Measurements from ENCODE around the gene GNB1.

Gene GNB1

DNA sequence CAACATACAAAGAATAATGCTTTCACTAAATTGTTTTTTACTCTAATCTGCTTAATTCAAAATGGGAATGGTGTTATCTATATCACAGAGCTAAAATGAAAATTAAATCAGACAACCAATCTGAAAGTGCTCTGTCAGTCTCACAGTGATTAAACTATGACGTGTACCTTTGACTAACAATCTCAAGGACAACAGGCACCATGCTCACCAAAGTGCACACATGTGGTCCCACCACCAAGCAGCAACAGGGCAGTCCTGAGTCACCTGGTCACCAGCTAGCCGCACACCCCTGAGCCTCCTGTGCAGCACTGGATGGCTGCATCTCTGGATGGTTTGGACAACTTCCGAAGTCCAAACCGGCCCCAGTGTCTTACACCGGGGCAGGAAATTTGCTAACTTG lies 58.1 kb downstream of the GNB1 start:
- no peak for DNase-seq (ENCODE audit: low read depth in 2 of 2, low spot score in 1 of 2)

DNA sequence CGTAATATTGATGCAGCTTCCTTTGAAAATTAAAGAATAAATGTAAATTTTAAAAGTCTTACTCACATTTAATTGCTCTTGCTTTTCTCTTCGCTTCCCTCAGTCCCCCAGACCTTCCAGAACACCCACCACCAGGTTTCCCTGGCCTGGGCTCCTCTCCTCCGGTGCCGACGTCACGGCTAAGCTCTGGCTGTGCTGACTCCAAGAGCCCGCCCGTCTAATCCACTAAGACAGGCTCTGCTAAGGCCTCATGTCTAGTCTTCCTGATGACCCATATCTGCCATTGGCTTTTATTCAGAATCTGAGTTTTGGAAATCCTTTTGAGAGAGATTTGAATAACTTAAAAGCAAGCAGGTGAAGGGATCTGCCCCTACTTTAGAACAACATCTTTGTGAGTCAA lies 58.7 kb downstream of the GNB1 start:
- no peak for DNase-seq (ENCODE audit: low read depth in 2 of 2, low spot score in 1 of 2)

DNA sequence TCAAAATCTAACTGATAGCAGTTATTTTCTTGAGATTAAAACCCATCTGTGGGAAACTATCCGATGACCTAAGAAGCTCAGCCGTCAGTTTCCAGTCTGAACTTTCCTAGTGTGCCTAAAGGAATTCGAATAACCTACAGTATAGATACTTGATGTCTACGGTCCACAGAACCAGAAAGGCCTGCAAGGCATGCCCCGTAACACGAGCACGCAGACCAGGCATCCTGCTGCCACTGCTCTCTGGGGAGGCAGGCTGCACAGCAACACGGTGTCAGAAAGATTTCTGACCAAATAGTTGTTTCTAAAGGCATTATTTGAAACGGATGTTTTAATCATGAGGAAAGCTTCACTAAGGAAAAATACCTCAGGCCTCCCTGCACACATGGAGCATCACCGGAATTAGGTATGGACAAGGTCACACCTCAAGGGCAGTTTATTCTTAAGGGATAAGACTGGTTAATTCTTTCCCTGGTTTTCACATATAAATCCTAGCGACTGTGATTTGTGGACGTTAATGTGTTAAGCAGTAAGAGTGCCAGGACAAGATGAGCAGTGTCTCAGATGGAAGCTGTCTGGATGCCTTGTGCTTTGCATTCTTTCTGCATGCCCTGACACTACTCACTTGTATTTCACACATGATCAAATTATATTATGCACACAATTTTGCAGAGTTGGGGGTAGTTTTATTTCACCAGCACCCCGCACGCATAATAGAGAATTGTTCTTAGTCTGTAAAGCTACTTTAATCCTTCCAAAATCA lies 63.6 kb downstream of the GNB1 start:
- DNase-seq (ENCODE audit: low read depth in 2 of 2, low spot score in 1 of 2): no peak

DNA sequence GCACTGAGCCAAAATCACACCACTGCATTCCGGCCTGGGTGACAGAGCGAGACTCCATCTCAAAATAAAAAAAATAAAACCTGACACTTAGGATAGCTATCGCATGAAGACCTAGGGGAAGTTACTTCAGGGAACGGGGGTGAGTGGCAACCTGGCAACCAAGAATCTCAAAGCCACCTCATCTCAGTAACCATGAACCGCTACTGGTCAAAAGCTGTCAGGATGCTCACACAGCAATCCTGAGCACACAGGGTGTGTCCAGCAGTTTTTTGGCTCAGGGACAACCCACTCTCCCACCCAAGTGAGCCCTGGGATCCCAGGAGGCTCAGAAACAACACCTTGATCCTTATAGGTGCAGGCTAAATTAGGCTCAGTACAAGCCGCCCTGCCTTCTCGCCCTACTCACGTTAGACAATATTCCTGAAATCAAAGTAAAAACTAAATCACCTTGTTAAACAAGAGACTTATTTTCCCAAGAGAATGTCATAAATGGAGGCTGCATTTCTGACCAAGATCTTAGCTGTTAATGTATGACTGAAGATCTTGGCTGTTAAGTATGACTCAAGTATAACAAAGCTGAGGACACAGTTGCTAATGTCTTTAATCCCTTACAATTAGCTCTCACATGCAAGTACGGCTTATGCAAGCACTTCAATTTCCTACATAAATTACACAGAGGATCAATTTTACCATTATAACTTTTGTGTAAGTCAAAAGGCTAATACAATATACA lies 64.4 kb downstream of the GNB1 start:
- DNase-seq (ENCODE audit: low read depth in 2 of 2, low spot score in 1 of 2): no peak

DNA sequence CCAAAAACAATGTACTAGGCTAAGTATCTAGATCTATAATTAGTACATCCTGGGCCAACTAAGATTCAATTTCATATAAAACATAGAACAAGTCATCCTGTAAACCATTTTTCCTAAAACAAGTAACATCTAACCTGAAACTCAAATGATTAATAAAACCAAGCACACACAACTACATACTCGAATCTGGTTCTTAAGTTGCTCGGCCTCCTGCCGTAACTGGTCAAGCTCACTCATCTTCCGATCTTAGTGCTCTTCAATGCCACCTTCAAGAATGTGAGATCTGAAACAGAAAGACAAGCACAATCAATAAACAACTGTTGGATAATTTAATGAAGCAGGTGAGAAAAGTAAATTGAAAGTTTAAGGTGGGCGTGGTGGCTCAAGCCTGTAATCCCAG lies 65.7 kb downstream of the GNB1 start:
- DNase-seq (ENCODE audit: low read depth in 2 of 2, low spot score in 1 of 2): no peak

DNA sequence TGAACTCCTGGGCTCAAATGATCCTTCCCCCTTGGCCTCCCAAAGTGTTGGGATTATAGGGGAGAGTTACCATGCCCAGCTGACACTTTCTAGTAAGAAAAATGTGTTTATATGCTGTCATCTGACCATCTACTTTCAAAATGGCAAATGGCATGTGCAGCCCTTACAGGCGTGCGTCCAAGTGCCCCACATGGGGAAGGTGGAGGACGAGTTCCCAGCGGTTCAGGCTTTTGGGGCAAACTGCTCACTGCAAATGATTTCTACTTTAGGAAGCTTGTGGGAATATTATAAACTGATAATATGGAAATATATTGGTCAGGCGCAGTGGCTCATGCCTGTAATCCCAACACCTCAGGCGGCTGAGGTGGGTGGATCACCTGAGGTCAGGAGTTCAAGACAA lies 71.1 kb downstream of the GNB1 start:
- no peak for DNase-seq (ENCODE audit: low read depth in 2 of 2, low spot score in 1 of 2)

DNA sequence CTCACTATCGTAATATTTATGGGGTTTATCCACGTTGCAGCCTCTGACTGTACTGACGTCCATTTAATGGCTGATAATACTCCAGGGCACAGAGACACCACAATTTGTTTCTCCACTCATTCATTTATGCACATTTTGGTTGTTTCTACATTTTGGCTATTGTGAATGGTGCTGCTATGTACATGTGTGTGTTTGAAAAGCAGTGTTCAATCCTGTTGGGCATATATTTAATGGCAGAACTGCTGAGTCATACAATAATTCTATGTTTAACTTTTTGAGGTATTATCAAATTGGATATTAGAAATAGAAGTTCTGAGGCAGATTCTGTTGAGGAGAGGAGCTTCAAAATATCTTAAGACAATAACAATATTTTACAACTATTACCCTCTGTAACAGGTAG lies 73.7 kb downstream of the GNB1 start:
- DNase-seq (ENCODE audit: low read depth in 2 of 2, low spot score in 1 of 2): no peak

DNA sequence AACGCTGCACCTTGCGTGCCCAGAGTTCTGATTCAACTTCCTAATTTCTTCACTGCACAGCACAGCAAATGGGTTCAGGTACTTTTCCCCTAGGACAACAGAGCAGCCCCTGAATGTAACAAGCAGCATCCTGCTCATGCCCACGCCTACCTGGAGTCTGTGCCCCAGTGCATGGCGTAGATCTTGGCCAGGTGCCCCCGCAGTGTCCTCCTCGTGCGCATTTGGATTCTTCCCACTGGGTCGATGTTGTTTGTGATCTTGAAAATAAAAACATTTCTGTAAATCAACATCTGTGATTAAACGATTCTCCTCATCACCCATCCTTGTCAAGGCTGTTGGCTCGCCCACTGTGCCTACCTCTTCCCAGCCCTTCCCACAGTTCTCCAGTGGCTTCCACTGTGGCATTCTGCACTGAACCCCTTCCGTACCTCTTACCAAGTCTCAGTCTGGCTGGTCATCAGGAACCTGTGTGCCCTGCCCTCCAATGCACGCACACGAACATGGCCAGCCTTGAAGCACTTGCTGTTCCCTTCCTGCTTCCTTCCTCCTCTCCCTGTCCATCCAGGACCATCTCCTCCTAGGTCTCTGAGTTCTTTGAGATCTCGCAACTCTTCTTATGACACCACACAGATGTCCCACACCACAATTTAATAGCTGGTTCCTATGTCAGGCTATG lies 75.1 kb downstream of the GNB1 start:
- DNase-seq (ENCODE audit: low read depth in 2 of 2, low spot score in 1 of 2): no peak

DNA sequence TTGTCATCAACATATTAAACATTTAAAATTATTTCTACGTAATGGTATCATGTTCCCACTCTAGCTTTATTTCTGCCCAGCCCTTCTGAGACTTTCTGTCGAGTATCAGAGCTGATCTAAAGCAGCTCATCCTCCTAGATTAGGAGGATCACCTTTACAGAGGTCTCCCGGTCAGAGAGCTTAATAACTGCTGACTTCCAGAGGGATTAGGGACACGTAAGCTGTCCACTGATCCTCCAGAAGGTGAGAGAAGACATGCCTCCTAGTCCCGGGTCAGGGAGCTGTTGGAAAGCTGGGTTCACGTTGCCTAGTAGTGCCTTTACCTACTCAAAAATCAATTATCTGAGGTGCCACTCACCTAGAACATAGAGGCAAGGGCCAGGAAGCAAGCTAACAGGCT lies 81.4 kb downstream of the GNB1 start:
- DNase-seq (ENCODE audit: low read depth in 2 of 2, low spot score in 1 of 2): no peak

DNA sequence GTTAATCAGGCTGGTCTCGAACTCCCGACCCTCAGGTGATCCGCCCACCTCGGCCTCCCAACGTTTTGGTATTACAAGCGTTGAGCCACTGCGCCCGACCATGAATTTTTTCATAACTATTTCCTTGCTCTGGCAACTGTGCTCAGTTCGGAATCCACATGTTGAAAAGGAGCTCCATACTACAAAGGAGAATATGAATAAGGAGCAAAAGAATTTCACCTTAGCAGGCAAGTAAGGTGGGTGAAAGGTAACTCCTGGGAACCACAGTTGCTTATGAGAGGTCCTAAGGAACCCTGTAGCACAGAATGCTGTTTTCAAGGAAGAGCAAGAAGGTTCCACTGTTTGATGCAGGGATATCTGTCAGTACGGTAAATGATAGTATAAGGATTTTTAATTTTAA lies 82.7 kb downstream of the GNB1 start:
- no peak for DNase-seq (ENCODE audit: low read depth in 2 of 2, low spot score in 1 of 2)

DNA sequence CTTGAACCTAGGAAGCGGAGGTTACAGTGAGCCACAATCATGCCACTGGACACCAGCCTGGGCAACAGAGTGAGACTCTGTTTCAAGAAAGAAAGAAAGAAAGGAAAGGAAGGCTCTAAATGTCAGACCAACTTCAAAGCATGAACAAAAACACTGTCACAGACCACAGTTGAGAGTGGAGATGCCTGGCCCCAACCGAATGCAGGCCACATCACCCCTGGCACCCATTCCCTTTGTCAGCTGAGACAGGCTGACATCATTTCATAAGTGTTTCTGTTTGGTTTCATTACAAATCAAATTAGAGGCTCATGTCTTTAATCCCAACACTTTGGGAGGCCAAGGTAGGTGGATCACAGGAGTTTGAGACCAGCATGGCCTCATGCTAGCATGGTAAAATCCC lies 84.0 kb downstream of the GNB1 start:
- DNase-seq (ENCODE audit: low read depth in 2 of 2, low spot score in 1 of 2): no peak

DNA sequence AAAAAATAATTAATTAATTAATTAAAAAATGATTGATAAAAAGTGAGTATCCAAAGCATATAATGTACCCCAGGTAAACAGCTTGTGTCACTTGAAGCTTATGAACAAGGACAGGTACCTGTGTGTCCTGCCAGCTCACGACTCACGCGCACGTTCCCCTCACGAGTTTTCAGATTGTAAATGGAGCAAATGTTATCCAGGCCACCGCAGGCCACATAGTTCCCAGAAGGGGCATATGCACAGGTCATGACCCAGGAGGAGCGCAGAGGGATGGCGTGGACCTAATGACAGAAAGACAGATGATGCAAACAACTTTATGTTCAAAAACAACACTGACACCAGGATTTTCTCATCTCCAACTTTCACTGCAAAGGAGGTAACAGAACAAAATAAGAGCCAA lies 86.6 kb downstream of the GNB1 start:
- no peak for DNase-seq (ENCODE audit: low read depth in 2 of 2, low spot score in 1 of 2)

DNA sequence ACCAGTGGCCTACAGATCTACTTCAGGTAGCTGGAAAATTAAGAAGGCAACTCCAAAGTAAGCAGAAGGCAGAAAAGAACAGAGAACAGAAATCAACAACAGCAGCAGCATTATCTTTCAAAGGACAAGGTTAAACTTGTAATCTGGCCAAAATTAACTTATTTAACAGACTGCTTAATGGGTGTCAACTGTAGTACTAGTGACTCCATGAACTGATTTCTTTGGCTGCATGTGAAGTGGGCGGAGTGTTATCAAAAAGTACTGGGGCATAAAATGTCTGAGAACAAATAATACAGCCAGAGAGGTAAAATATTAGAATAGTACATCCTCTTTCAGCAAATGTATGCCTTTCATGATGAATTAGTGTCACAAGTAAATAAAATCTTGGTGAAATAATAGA lies 88.0 kb downstream of the GNB1 start:
- no peak for DNase-seq (ENCODE audit: low read depth in 2 of 2, low spot score in 1 of 2)

DNA sequence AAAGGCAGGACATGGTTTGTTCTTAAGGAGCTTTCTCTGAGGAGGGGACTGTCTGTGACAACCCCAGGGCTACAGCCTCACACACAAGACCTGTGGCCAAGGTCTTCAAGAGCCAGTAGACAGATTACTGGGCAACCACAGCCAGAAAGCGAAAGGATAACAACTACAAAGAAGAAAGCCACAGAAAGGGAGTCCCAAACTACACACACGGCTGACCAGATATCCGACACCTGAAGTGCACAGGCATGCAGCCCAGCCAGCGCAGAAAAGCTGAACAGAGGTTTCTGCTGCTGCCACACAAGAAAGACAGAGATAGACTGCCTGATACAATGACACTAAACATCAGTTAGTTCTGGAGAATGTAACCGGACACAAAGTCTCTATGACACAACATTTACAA lies 91.2 kb downstream of the GNB1 start:
- no peak for DNase-seq (ENCODE audit: low read depth in 2 of 2, low spot score in 1 of 2)

DNA sequence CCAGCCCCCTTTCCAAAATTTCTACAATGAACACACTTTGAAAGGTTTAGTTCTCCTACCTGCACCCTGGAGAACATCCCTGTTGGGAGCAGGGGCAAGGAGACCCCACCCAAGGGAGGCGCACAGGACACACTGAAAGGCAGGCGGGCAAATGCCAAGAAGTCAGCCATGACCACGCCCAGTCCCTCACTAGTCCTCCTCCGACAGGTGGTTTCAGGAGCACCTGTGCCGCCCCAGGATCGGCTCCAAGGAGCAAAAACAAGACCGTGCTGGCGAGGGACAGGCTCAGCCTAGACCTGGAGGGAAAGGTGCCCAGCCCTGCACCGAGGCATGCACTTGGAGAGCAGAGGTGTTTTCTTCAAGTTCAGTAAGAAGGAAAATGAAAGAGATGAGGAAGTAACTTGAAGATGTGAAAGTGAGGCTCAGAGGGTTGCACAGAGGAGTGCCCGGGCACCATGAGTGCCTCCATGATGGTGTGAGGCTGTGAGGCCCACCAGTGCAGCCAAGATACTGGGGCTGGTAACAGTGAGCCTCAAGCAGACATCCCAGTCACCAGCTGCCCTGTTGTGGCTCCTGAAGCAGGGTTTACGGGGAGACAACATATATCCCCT lies 93.1 kb downstream of the GNB1 start:
- no peak for DNase-seq (ENCODE audit: low read depth in 2 of 2, low spot score in 1 of 2)

DNA sequence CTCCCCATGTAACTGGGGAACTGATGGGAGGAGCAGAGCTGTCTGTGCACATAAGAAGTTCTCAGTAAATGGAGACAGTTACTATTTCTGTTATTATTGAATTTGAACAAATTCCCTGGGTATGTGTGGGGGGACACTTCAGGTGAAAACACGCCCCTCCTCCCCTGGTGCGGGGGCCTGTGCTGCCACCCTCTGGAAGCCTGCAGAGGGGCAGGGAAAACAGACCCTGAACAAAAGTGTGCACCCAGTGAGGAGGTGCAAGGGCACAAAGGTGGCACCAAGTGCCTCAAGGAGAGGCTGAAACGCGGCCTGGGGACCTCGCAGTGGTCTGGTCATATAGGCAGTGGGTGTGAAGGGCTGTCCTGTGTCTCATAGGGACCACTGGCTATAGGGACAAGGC lies 94.4 kb downstream of the GNB1 start:
- DNase-seq (ENCODE audit: low read depth in 2 of 2, low spot score in 1 of 2): no peak

DNA sequence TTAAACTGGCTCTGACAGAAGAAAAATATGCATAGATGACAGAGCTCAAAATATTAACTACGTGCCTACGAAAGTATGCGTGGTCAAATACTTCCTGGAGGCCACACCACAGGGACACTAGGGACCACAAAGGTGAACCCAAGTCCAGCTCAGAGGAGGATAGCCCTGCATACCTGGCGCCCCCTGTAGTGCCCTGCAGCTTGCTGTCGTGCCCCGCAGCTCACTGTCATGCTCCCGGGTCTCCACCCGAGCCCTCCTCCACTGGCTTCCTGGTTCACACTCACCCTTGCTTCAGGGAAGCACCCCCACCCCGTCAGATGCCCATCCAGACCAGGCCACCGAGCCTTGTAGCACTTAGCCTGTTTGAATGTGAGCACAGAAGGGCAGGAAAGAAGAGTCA lies 95.9 kb downstream of the GNB1 start:
- DNase-seq (ENCODE audit: low read depth in 2 of 2, low spot score in 1 of 2): no peak

DNA sequence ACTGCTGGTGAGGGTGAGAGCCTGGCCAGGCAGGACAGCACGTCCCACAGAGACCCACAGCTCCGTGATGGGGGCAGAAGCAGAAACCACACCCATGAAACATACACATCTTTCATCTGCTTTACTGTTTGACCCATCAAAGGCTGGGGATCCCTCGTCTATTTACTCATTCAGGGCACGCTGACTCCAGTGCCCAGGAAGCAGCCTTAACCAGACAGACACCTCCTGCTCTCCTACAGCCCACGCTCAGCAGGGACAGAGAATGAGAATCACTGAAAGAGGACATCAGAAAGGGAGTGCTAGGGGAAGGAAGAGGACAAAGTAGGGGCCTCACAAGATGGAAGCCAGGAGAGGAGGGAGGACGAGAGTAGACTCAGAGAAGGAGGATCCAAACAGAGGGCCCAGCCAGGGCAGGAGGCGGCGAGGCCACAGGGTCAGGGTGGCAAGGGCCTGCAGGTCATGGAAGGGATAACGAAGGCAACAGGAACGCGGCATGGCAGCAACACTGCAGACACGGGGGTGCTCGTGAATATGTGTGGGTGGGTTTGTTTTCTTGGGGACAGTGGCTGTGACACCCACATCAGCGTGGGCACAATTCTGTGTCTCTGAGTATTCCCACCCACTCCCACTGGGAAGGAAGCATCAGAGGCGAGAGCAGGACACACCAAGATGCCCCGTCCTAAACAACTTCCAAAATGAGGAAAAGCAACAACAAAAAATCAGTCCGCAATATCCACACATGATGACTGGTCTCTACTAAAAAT lies 97.2 kb downstream of the GNB1 start:
- DNase-seq (ENCODE audit: low read depth in 2 of 2, low spot score in 1 of 2): no peak

DNA sequence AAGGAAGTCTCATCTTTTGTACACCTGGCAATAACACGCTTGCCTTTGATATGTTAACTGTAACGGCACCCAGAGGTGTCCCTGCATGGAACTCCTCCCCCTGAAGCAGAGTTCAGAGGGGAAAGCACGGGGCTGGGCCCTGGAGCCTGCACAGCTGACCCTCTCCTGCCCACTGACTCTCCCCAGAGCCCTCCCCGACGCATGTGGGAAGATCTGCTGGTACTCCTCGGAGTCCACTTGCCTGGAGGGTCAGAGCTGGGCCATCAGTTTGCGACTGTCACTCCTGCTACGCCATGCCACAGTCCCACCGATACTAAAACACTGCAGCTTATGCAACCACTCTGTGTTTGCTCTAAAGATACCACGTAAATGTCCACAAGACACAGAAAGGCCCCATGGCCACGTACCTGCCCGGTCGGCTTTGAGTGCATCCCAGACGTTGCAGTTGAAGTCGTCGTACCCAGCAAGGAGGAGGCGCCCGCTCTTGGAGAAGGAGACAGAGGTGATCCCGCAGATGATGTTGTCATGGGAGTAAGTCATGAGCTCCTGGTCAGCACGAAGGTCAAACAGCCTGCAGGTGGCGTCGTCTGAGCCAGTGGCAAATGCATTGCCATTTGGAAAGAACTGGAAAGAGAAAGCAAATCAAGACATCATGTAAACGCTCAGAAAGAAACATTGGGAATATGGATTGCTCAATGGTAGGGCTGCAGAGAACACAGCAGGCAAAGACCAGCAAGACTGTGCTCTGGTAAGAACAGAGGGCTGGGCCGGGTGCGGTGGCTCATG lies 102.0 kb downstream of the GNB1 start:
- no peak for DNase-seq (ENCODE audit: low read depth in 2 of 2, low spot score in 1 of 2)

DNA sequence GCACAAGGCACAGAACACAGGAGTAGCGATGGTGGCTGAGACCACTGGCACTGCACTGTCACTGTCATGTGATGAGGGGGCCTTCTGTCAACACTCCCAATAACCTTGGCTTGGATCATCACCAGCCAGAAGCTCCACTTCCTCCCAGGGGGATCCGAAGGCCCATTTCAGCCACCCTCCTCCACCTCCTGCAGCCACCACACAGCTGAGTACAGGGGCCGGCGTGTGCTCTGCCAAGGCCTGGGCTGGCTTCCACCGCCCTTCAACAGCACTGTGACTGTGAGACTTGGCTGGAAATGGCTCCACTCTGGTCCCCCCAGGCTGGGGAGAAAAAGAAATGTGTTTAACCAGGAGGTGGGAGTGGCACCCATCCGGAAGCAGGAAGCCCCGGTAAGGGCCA lies 102.8 kb downstream of the GNB1 start:
- no peak for DNase-seq (ENCODE audit: low read depth in 2 of 2, low spot score in 1 of 2)
